Epithelial cell of esophagus (primary cell): ENCODE data around the gene TGM6.
A peak's percentile ranks its signal among the peaks of the same experiment; 100 is the strongest.

Experiments
- DNase-seq: peaks from one replicate; pipeline ENCODE4 v3.0.0; 2010; ENCODE audit warnings: low read depth
- H3K4me3 ChIP-seq: 2 replicates; pipeline ENCODE4 v1.5.1; 2011; ENCODE audit warnings: mild to moderate bottlenecking, low read length, control low read depth
- TF ChIP-seq, protein P1 (sequence below): IDR thresholded peaks from 2 replicates; pipeline ENCODE4 v1.5.1; 2011; ENCODE audit warnings: low read depth, mild to moderate bottlenecking, low read length, control low read depth, inconsistent platforms; ENCODE audit not compliant: insufficient read depth; ENCODE audit errors: missing control alignments

TGM6 gene

GRCh38 chr20:2385026-2385425, 4.3 kb downstream of the TGM6 start:
- TF ChIP-seq, protein P1, sequence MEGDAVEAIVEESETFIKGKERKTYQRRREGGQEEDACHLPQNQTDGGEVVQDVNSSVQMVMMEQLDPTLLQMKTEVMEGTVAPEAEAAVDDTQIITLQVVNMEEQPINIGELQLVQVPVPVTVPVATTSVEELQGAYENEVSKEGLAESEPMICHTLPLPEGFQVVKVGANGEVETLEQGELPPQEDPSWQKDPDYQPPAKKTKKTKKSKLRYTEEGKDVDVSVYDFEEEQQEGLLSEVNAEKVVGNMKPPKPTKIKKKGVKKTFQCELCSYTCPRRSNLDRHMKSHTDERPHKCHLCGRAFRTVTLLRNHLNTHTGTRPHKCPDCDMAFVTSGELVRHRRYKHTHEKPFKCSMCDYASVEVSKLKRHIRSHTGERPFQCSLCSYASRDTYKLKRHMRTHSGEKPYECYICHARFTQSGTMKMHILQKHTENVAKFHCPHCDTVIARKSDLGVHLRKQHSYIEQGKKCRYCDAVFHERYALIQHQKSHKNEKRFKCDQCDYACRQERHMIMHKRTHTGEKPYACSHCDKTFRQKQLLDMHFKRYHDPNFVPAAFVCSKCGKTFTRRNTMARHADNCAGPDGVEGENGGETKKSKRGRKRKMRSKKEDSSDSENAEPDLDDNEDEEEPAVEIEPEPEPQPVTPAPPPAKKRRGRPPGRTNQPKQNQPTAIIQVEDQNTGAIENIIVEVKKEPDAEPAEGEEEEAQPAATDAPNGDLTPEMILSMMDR: no peak
- no peak for DNase-seq
- H3K4me3 ChIP-seq: no peak overlapping the region

DNA sequence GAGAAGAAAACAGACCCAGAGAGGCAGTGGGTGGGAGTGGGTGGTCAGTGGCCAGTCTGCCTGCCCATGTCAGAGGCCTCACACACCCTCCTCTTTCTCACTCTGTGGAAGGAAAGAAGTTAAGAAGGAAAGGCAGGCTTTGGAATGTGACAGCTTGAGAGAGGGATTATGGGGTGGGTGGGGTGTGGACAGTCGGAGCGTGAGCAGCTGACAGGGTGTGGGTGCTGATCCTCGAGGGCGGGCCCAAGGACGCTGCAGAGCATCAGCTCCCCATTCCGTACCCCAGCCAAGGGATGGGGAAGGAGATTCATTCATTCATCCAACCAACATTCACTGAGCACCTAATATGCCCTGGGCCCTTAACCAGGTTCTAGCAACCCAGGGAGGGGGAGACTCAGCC, 4.8 kb downstream of the TGM6 start:
- no peak for DNase-seq

GRCh38 chr20:2386516-2387179, 5.9 kb downstream of the TGM6 start:
- H3K4me3 ChIP-seq: no peak overlapping the region
- DNase-seq: peak; percentile 94
- TF ChIP-seq, protein P1: no peak

More for the DNA sequence above, 4.8 kb downstream of the TGM6 start:
- TF ChIP-seq, protein P1: no peak
- H3K4me3 ChIP-seq: no peak overlapping the region

- peak; percentile 41 for DNase-seq
- TF ChIP-seq, protein P1: peak; percentile 59
Observed at GRCh38 chr20:2387180-2387577, 6.5 kb downstream of the TGM6 start.

GRCh38 chr20:2387580-2387979, 6.9 kb downstream of the TGM6 start:
- no peak for DNase-seq
- H3K4me3 ChIP-seq: no peak overlapping the region
- TF ChIP-seq, protein P1: no peak

More at GRCh38 chr20:2387180-2387577, 6.5 kb downstream of the TGM6 start:
- H3K4me3 ChIP-seq: no peak overlapping the region

GRCh38 chr20:2390951-2391675, 10.4 kb downstream of the TGM6 start:
- no peak for DNase-seq
- TF ChIP-seq, protein P1: no peak

More at GRCh38 chr20:2390951-2391675, 10.4 kb downstream of the TGM6 start:
- no peak overlapping the region for H3K4me3 ChIP-seq
